Large intestine (tissue), 3 donors: ENCODE results near the gene DAB2IP. TPM values are rescaled to one million over a fixed set of nuclear protein-coding genes. Genes with fewer than 3 reads are reported as not detected.
A peak's percentile ranks its signal among the peaks of the same experiment; 100 is the strongest.

Source experiments
- DNase-seq, 2 donors: peaks; one replicate each; pipeline versions ENCODE4 v3.0.0 to v3.0.0-alpha.2; 2013
- H3K27ac ChIP-seq: one replicate; pipeline ENCODE4 v1.5.1; 2013; ENCODE audit warnings: low read length
- H3K27me3 ChIP-seq: 2 replicates; pipeline ENCODE4 v1.6.1; 2013; ENCODE audit warnings: low read length; ENCODE audit not compliant: control insufficient read depth, insufficient read depth
- H3K36me3 ChIP-seq: 2 replicates; pipeline ENCODE4 v1.6.1; 2013; ENCODE audit warnings: low read length; ENCODE audit not compliant: control insufficient read depth, insufficient read depth
- H3K4me1 ChIP-seq: one replicate; pipeline ENCODE4 v1.6.1; 2013; ENCODE audit warnings: low read length; ENCODE audit not compliant: control insufficient read depth, insufficient read depth
- H3K4me3 ChIP-seq: one replicate; pipeline ENCODE4 v1.5.1; 2013; ENCODE audit warnings: low read length
- H3K9me3 ChIP-seq: one replicate; pipeline ENCODE4 v1.6.1; 2013; ENCODE audit warnings: mild to moderate bottlenecking, low read depth, low read length, moderate library complexity; ENCODE audit not compliant: control insufficient read depth
- WGBS: methylation state at CpG from one replicate; pipeline ENCODE4 v1.1.5; 2013; ENCODE audit warnings: low lambda C conversion rate; ENCODE audit not compliant: insufficient coverage; 5-methylcytosine and 5-hydroxymethylcytosine counted together
- polyA plus RNA-seq: library from polyadenylated mRNA; unstranded; fragments of 120-200 nt; gene quantifications from one replicate; pipeline ENCODE4 v1.2.1, GENCODE V29; 2013

Gene DAB2IP
- polyA plus RNA-seq, 1 donor: 33.0 TPM

- no peak overlapping the region for H3K4me3 ChIP-seq
- no peak overlapping the region for H3K27ac ChIP-seq
- H3K36me3 ChIP-seq: peaks cover 9% of the 10 kb centered on the region
- no peak for DNase-seq
- H3K9me3 ChIP-seq: no peaks in the 10 kb centered on the region
- no peaks in the 10 kb centered on the region for H3K27me3 ChIP-seq
- WGBS: no CpG with 5 or more reads among the region's 3 CpGs
- H3K4me1 ChIP-seq: peaks cover 8% of the 10 kb centered on the region
Measured at GRCh38 chr9:121662359-121662758, 10.9 kb downstream of the DAB2IP start.

GRCh38 chr9:121662891-121663580, 11.6 kb downstream of the DAB2IP start:
- Histone ChIP-seq H3K36me3 (peaks cover 9% of the 10 kb centered on the region), H3K27me3 (no peaks in the 10 kb centered on the region), H3K27ac (no peak overlapping the region), H3K4me3 (no peak overlapping the region), H3K9me3 (no peaks in the 10 kb centered on the region), H3K4me1 (peaks cover 8% of the 10 kb centered on the region)
- 79% methylated on average over 3 of the region's 11 CpGs for WGBS
- DNase-seq: no peak

GRCh38 chr9:121663591-121663990, 12.2 kb downstream of the DAB2IP start:
- no CpG with 5 or more reads among the region's 7 CpGs for WGBS
- Histone ChIP-seq H3K27me3 (no peaks in the 10 kb centered on the region), H3K9me3 (no peaks in the 10 kb centered on the region), H3K36me3 (peaks cover 9% of the 10 kb centered on the region), H3K4me3 (no peak overlapping the region), H3K27ac (no peak overlapping the region), H3K4me1 (peaks cover 8% of the 10 kb centered on the region)
- DNase-seq: no peak

- H3K36me3 ChIP-seq: peaks cover 17% of the 10 kb centered on the region
- H3K27me3 ChIP-seq: no peaks in the 10 kb centered on the region
- H3K27ac ChIP-seq: no peak overlapping the region
- peaks cover 2% of the 10 kb centered on the region for H3K9me3 ChIP-seq
- no peak overlapping the region for H3K4me3 ChIP-seq
- no CpG with 5 or more reads among the region's 8 CpGs for WGBS
- no peak for DNase-seq
- H3K4me1 ChIP-seq: peaks cover 8% of the 10 kb centered on the region
Measured at GRCh38 chr9:121666294-121666693, 14.9 kb downstream of the DAB2IP start.

GRCh38 chr9:121667214-121667613, 15.8 kb downstream of the DAB2IP start:
- Histone ChIP-seq H3K4me3 (no peak overlapping the region), H3K27ac (peak overlapping the region; percentile 65), H3K9me3 (peaks cover 2% of the 10 kb centered on the region), H3K36me3 (peaks cover 17% of the 10 kb centered on the region), H3K4me1 (peaks cover 8% of the 10 kb centered on the region), H3K27me3 (no peaks in the 10 kb centered on the region)
- WGBS: 24% methylated on average over 2 of the region's 6 CpGs
- peak; percentile 89 to 93 for DNase-seq

- Histone ChIP-seq H3K27me3 (no peaks in the 10 kb centered on the region), H3K27ac (peak overlapping the region; percentile 65), H3K36me3 (peaks cover 17% of the 10 kb centered on the region), H3K9me3 (peaks cover 2% of the 10 kb centered on the region), H3K4me3 (no peak overlapping the region), H3K4me1 (peaks cover 8% of the 10 kb centered on the region)
- DNase-seq: no peak
- WGBS: 100% methylated on average over 1 of the region's 9 CpGs
Measured at GRCh38 chr9:121667890-121668289, 16.5 kb downstream of the DAB2IP start.

- H3K9me3 ChIP-seq: peaks cover 2% of the 10 kb centered on the region
- no peak overlapping the region for H3K27ac ChIP-seq
- H3K4me3 ChIP-seq: no peak overlapping the region
- H3K27me3 ChIP-seq: no peaks in the 10 kb centered on the region
- H3K36me3 ChIP-seq: peaks cover 9% of the 10 kb centered on the region
- DNase-seq: no peak
- H3K4me1 ChIP-seq: peaks cover 8% of the 10 kb centered on the region
- no CpG with 5 or more reads among the region's 5 CpGs for WGBS
Measured at GRCh38 chr9:121670431-121670830, 19.0 kb downstream of the DAB2IP start.

GRCh38 chr9:121671612-121672155, 20.2 kb downstream of the DAB2IP start:
- H3K4me3 ChIP-seq: no peak overlapping the region
- peaks cover 4% of the 10 kb centered on the region for H3K4me1 ChIP-seq

GRCh38 chr9:121672213-121672612, 20.8 kb downstream of the DAB2IP start:
- DNase-seq: no peak
- H3K36me3 ChIP-seq: peaks cover 9% of the 10 kb centered on the region
- H3K27ac ChIP-seq: no peak overlapping the region
- H3K9me3 ChIP-seq: peaks cover 2% of the 10 kb centered on the region
- 90% methylated on average over 2 of the region's 7 CpGs for WGBS
- no peaks in the 10 kb centered on the region for H3K4me1 ChIP-seq
- H3K27me3 ChIP-seq: no peaks in the 10 kb centered on the region
- no peak overlapping the region for H3K4me3 ChIP-seq

More at GRCh38 chr9:121671612-121672155, 20.2 kb downstream of the DAB2IP start:
- 86% methylated on average over 1 of the region's 5 CpGs for whole genome bisulfite sequencing
- H3K9me3 ChIP-seq: peaks cover 2% of the 10 kb centered on the region
- H3K27me3 ChIP-seq: no peaks in the 10 kb centered on the region
- peaks cover 9% of the 10 kb centered on the region for H3K36me3 ChIP-seq
- DNase-seq: no peak
- H3K27ac ChIP-seq: no peak overlapping the region

GRCh38 chr9:121672986-121673385, 21.6 kb downstream of the DAB2IP start:
- no CpG with 5 or more reads among the region's 1 CpG for WGBS
- Histone ChIP-seq H3K4me3 (no peak overlapping the region), H3K4me1 (no peaks in the 10 kb centered on the region), H3K36me3 (peaks cover 9% of the 10 kb centered on the region), H3K9me3 (peaks cover 2% of the 10 kb centered on the region), H3K27ac (no peak overlapping the region), H3K27me3 (no peaks in the 10 kb centered on the region)
- DNase-seq: no peak

- 100% methylated on average over 1 of the region's 7 CpGs for WGBS
- peaks cover 15% of the 10 kb centered on the region for H3K36me3 ChIP-seq
- no peak for DNase-seq
- no peak overlapping the region for H3K4me3 ChIP-seq
- H3K4me1 ChIP-seq: no peaks in the 10 kb centered on the region
- H3K27me3 ChIP-seq: no peaks in the 10 kb centered on the region
- H3K27ac ChIP-seq: no peak overlapping the region
- peaks cover 2% of the 10 kb centered on the region for H3K9me3 ChIP-seq
Measured at GRCh38 chr9:121673576-121673975, 22.1 kb downstream of the DAB2IP start.
